Suprapubic skin (tissue), 4 donors: ENCODE measurements around the gene ITIH2. TPM values are rescaled to one million over a fixed set of nuclear protein-coding genes. Genes with fewer than 3 reads are reported as not detected.
"Not testable (repeated sequence)": the region's sequence is repeated elsewhere in the genome, so short reads cannot be mapped to it uniquely, and the experiment has no call there.

Experiments
- DNase-seq, 2 donors: peaks; one replicate each; pipeline ENCODE4 v3.0.0-alpha.2; 2019; ENCODE audit warnings: low spot score in 2 of 2
- H3K27ac ChIP-seq: fragments of 200-600 bp; sonication (generic); one replicate; pipeline ENCODE4 v1.5.1; 2019
- H3K27me3 ChIP-seq: fragments of 200-600 bp; sonication (generic); one replicate; pipeline ENCODE4 v1.5.1; 2019
- H3K36me3 ChIP-seq: fragments of 200-600 bp; sonication (generic); one replicate; pipeline ENCODE4 v1.5.1; 2019
- H3K4me1 ChIP-seq: fragments of 200-600 bp; sonication (generic); one replicate; pipeline ENCODE4 v1.5.1; 2019
- H3K4me3 ChIP-seq: fragments of 200-600 bp; sonication (generic); one replicate; pipeline ENCODE4 v1.5.1; 2019; ENCODE audit warnings: mild to moderate bottlenecking
- H3K9me3 ChIP-seq: fragments of 200-600 bp; sonication (generic); one replicate; pipeline ENCODE4 v1.5.1; 2019
- EP300 ChIP-seq: sonication (generic); formaldehyde crosslinking; IDR thresholded peaks from one replicate; pipeline ENCODE4 v1.6.1; 2017; ENCODE audit warnings: antibody characterized with exemption
- POLR2A ChIP-seq, 2 donors: fragments of 450-650 bp; IDR thresholded peaks; one replicate each; pipeline ENCODE4 v1.6.1; 2017; ENCODE audit warnings: antibody characterized with exemption in 2 of 2, mild to moderate bottlenecking in 2 of 2, moderate library complexity in 2 of 2
- POLR2AphosphoS5 ChIP-seq, 3 donors: sonication (generic); formaldehyde crosslinking; IDR thresholded peaks; one replicate each; pipeline ENCODE4 v1.6.1; 2017; ENCODE audit warnings: antibody characterized with exemption in 3 of 3
- WGBS: methylation state at CpG from one replicate; pipeline ENCODE4 v1.1.5; 2018; 5-methylcytosine and 5-hydroxymethylcytosine counted together
- total RNA-seq, 4 donors: library from RNA; depleted of rRNA; stranded (reverse); fragments of >200 nt; gene quantifications; one replicate each; pipeline ENCODE4 v1.1.0, GENCODE V29; 2016
- TF ChIP-seq, protein P1 (sequence below), 2 donors: fragments of 200-600 bp in 1 of 2; fragments of 450-650 bp in 1 of 2; sonication (generic) in 1 of 2; IDR thresholded peaks; one replicate each; pipeline ENCODE4 v1.5.1; 2016 to 2019; ENCODE audit warnings: antibody characterized with exemption in 2 of 2, mild to moderate bottlenecking in 1 of 2, moderate library complexity in 1 of 2

ITIH2 gene, protein sequence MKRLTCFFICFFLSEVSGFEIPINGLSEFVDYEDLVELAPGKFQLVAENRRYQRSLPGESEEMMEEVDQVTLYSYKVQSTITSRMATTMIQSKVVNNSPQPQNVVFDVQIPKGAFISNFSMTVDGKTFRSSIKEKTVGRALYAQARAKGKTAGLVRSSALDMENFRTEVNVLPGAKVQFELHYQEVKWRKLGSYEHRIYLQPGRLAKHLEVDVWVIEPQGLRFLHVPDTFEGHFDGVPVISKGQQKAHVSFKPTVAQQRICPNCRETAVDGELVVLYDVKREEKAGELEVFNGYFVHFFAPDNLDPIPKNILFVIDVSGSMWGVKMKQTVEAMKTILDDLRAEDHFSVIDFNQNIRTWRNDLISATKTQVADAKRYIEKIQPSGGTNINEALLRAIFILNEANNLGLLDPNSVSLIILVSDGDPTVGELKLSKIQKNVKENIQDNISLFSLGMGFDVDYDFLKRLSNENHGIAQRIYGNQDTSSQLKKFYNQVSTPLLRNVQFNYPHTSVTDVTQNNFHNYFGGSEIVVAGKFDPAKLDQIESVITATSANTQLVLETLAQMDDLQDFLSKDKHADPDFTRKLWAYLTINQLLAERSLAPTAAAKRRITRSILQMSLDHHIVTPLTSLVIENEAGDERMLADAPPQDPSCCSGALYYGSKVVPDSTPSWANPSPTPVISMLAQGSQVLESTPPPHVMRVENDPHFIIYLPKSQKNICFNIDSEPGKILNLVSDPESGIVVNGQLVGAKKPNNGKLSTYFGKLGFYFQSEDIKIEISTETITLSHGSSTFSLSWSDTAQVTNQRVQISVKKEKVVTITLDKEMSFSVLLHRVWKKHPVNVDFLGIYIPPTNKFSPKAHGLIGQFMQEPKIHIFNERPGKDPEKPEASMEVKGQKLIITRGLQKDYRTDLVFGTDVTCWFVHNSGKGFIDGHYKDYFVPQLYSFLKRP
- under 1 TPM in 1 of 4 donors, not detected in 3; 0.24 TPM for total RNA-seq

DNA sequence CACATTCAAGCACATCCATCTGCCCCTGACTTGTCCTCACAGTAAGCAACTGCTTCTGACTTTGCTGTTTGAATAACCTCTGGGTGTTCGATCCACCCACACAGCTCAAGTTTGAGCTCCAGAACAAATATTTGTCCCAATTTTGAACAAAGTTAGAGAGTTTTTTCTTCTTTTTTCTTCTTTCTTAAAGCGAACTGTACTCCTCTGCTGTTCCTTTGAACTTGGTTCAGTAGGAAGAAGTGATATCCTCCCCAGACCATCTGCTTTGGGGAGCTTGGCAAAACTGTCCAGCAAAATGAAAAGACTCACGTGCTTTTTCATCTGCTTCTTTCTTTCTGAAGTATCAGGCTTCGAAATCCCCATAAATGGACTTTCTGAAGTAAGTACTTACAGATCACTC, at the start of gene ITIH2:
Gene ITIH2 (plus strand): TSS at position 177 of the 400 bp plus-strand sequence. CDS start 119 bp downstream, at position 296.
- WGBS = 49% methylated on average over 4 of the region's 4 CpGs
- TF ChIP-seq POLR2A (IDR thresholded peaks at IDR 0.05) = no peak
- no peaks in the 10 kb centered on the region for H3K4me1 ChIP-seq
- no peak within 1 kb of the TSS for H3K27ac ChIP-seq
- H3K36me3 ChIP-seq = no peaks in the 10 kb centered on the region
- no peak within 1 kb of the TSS for H3K4me3 ChIP-seq
- DNase-seq = no peak
- H3K9me3 ChIP-seq = no peaks in the 10 kb centered on the region
- H3K27me3 ChIP-seq = peaks cover 44% of the 10 kb centered on the region

DNA sequence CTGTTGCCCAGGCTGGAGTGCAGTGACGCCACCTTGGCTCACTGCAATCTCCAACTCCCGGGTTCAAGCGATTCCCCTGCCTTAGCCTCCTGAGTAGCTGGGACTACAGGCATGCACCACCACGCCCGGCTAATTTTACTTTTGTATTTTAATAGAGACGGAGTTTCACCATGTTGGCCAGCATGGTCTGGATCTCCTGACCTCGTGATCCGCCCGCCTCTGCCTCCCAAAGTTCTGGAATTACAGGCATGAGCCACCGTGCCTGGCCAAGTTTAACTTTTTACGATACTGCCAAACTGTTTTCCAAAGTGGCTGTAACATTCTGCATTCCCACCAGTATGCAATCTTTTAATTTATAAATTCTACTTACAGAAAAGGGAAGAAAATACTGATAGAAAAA, 46.0 kb upstream of the ITIH2 start:
- not testable (repeated sequence) for H3K27me3 ChIP-seq, H3K4me3 ChIP-seq, H3K4me1 ChIP-seq, H3K36me3 ChIP-seq, H3K27ac ChIP-seq, H3K9me3 ChIP-seq, DNase-seq
- WGBS = 81% methylated on average over 11 of the region's 11 CpGs

DNA sequence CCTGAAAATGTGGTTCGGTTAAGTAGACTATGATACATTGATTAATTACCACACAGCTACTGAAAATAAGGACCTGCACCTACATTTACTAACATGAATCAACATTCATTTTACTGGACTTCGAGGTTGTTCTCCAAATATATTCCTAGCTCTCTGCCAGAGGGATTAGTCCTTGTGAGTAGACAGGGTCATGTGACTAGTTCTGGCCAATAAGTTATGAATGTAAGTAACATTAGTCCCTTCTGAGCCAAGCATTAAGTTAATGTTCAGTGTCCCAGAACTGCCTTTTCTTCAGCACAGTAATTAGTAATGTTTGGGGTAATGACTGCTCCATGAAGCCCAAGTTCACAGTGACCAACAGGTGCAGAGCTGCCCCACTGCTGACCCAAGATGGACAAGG, 45.6 kb upstream of the ITIH2 start:
- TF ChIP-seq EP300 (no peak), POLR2AphosphoS5 (IDR thresholded peaks at IDR 0.05) (no peak), POLR2A (IDR thresholded peaks at IDR 0.05) (no peak)
- TF ChIP-seq, protein P1, sequence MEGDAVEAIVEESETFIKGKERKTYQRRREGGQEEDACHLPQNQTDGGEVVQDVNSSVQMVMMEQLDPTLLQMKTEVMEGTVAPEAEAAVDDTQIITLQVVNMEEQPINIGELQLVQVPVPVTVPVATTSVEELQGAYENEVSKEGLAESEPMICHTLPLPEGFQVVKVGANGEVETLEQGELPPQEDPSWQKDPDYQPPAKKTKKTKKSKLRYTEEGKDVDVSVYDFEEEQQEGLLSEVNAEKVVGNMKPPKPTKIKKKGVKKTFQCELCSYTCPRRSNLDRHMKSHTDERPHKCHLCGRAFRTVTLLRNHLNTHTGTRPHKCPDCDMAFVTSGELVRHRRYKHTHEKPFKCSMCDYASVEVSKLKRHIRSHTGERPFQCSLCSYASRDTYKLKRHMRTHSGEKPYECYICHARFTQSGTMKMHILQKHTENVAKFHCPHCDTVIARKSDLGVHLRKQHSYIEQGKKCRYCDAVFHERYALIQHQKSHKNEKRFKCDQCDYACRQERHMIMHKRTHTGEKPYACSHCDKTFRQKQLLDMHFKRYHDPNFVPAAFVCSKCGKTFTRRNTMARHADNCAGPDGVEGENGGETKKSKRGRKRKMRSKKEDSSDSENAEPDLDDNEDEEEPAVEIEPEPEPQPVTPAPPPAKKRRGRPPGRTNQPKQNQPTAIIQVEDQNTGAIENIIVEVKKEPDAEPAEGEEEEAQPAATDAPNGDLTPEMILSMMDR (IDR thresholded peaks at IDR 0.05) = no peak
- H3K4me3 ChIP-seq = no peak overlapping the region
- no peak for DNase-seq
- H3K9me3 ChIP-seq = no peaks in the 10 kb centered on the region
- H3K36me3 ChIP-seq = no peaks in the 10 kb centered on the region
- H3K27me3 ChIP-seq = peaks cover 7% of the 10 kb centered on the region
- no peak overlapping the region for H3K27ac ChIP-seq
- no peaks in the 10 kb centered on the region for H3K4me1 ChIP-seq
- 71% methylated on average over 2 of the region's 2 CpGs for WGBS

DNA sequence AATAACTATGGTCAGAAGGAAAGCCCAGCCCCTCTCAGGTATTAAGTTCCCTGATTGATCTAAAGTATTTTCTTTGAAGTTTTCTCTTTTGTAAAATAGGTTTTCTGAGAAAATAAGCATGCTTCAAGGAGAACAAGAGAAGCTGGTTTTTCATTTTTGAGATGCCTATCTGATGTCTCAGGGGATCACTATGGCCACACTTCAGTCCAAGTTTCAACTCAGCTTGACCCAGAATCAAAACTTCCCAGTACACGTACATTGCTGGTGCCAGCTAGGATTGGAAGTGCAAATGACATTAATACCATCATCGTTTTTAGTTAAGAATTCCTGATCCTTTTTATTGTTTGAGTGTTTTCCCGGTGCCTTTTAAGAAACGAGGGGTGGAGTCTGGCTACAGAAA, 43.6 kb upstream of the ITIH2 start:
- 40% methylated on average over 4 of the region's 4 CpGs for WGBS
- Histone ChIP-seq H3K27ac (no peak overlapping the region), H3K4me1 (no peaks in the 10 kb centered on the region), H3K4me3 (no peak overlapping the region), H3K27me3 (peaks cover 13% of the 10 kb centered on the region), H3K9me3 (no peaks in the 10 kb centered on the region), H3K36me3 (no peaks in the 10 kb centered on the region)
- no peak for DNase-seq
- TF ChIP-seq POLR2AphosphoS5 (IDR thresholded peaks at IDR 0.05) = no peak
- no peak for TF ChIP-seq EP300
- no peak for TF ChIP-seq POLR2A (IDR thresholded peaks at IDR 0.05)

DNA sequence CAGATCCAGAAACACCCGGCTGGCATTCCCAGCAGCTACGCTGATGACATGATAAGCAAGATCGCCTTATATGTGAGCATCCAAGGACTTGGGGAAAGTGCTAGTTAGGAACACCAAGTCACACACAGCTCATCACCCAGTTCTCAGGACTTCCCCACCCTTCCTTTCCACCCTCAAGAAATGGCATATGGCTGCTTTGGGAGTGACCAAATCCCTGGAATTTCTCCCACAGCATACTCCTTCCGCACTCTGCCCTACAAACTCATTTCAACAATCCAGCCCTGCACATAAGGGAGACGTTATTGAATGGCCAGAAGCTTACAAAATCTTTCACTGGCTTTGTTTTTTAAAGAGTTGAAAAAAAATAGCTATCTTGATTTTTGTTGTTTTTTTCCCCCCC, 40.6 kb upstream of the ITIH2 start:
- peaks cover 28% of the 10 kb centered on the region for H3K27me3 ChIP-seq
- 73% methylated on average over 5 of the region's 5 CpGs for WGBS
- no peak overlapping the region for H3K27ac ChIP-seq

DNA sequence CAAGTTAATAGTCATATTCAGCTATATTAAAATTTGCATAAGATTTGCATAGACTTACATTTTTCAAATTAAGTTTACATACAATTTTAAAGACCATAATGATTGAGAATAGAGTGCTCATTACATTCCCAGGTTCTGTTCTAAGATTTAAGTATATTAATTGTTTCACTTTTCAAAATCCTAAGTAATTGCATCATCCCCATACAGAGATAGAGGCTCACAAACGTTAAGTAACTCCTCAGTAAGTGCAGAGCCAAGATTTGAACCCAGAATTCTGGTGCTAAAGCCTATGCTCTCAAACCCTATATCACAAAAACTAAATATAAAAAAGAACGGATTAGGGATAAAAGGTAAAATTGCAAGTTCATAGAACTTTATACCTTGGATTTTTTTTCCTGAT, 38.4 kb upstream of the ITIH2 start:
- Histone ChIP-seq H3K36me3 (no peaks in the 10 kb centered on the region), H3K27me3 (peaks cover 28% of the 10 kb centered on the region), H3K9me3 (no peaks in the 10 kb centered on the region), H3K27ac (no peak overlapping the region), H3K4me1 (peaks cover 25% of the 10 kb centered on the region), H3K4me3 (no peak overlapping the region)
- TF ChIP-seq, protein P1 (IDR thresholded peaks at IDR 0.05) = no peak
- TF ChIP-seq POLR2AphosphoS5 (IDR thresholded peaks at IDR 0.05) (no peak), EP300 (no peak), POLR2A (IDR thresholded peaks at IDR 0.05) (no peak)
- no peak for DNase-seq
- 49% methylated on average over 2 of the region's 2 CpGs for WGBS

More for the DNA sequence above, 40.6 kb upstream of the ITIH2 start:
- Histone ChIP-seq H3K4me1 (peaks cover 25% of the 10 kb centered on the region), H3K4me3 (no peak overlapping the region), H3K9me3 (no peaks in the 10 kb centered on the region), H3K36me3 (no peaks in the 10 kb centered on the region)
- TF ChIP-seq, protein P1 (IDR thresholded peaks at IDR 0.05) = no peak
- no peak for TF ChIP-seq POLR2AphosphoS5 (IDR thresholded peaks at IDR 0.05)
- no peak for TF ChIP-seq POLR2A (IDR thresholded peaks at IDR 0.05)
- TF ChIP-seq EP300 = no peak
- DNase-seq = no peak
